IPS-18c (cell line): ENCODE measurements around the gene IL17B.
"Not testable (repeated sequence)": the region's sequence is repeated elsewhere in the genome, so short reads cannot be mapped to it uniquely, and the experiment has no call there.

ENCODE experiments used
- H3K4me3 ChIP-seq: 2 replicates; pipeline ENCODE4 v1.7.0; 2013; ENCODE audit warnings: low read depth, mild to moderate bottlenecking, low read length, moderate library complexity; ENCODE audit not compliant: insufficient read depth
- H3K9me3 ChIP-seq: one replicate; pipeline ENCODE4 v1.6.1; 2013; ENCODE audit warnings: mild to moderate bottlenecking, low read length, moderate library complexity; ENCODE audit not compliant: control insufficient read depth, insufficient read depth

IL17B gene

DNA sequence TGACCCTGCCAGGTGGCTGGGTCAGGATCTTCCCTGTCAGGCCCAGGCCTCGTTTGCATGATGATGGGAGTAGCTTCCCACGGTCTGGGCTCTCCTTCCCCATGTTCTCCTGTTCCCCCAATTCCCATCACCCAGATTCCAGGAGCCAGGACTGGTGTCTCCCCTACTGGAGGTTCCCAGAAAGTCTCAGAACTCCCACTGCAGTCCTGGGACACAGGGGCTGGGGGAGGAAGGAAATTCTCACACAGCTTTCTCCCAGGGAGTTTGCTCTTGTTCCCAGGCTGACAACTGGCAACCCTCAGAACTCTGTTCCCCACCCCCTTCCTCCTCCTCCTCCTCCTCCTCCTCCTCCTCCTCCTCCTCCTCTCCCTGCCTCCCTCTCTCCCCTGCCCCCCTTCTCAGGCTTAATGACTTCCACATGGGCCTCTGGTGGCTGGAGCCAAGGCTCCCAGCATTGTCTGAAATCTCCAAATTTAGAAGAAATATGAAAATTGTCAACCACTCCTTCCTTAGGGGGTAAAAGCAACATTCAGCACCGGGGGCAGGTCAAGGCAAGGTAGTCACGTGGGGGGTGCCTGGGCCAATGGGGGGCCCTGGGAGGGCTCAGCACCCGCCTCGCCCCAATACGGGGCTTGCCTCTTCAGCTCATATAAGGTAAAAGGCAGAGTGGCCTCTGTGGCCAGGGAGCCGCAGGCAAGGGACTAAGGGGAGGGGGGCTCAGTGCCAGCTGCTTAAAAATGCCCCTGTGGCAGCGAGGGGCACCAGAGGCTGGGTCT, 27.3 kb upstream of the IL17B start:
- H3K9me3 ChIP-seq: no peaks in the 10 kb centered on the region

DNA sequence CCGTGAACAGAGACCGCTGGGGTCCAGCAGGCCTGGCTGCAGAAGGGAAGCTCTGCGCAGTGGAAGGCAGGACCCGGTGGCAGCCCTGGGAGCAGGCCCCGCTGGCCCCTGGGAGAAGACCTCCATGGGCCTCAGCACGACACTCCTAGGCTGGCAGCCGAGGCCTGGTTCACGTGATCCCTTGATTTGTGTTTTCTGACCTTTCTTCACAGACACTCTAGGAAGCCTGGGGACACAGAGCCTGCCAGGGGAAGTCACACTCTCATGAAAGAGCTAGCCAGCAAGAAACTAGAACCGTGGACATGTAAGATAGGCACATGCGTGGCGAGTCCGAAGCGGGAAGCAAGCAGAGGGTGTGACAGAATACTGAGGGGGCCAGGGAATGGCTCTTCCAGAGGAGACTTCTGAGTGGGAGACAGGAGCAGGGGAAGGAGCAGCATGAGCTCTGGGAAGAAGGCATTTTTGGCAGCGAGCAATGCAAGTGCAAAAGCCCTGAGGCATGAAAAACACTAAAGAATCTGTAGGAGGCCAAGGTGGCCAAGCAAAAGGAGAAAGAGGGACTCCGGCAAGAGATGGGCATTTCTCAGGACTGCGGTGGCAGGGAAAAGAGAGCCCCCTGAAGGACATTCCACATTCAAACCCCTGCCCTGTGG, 26.6 kb upstream of the IL17B start:
- no peak overlapping the region for H3K4me3 ChIP-seq
- no peaks in the 10 kb centered on the region for H3K9me3 ChIP-seq

More for the DNA sequence above, 27.3 kb upstream of the IL17B start:
- no peak overlapping the region for H3K4me3 ChIP-seq

DNA sequence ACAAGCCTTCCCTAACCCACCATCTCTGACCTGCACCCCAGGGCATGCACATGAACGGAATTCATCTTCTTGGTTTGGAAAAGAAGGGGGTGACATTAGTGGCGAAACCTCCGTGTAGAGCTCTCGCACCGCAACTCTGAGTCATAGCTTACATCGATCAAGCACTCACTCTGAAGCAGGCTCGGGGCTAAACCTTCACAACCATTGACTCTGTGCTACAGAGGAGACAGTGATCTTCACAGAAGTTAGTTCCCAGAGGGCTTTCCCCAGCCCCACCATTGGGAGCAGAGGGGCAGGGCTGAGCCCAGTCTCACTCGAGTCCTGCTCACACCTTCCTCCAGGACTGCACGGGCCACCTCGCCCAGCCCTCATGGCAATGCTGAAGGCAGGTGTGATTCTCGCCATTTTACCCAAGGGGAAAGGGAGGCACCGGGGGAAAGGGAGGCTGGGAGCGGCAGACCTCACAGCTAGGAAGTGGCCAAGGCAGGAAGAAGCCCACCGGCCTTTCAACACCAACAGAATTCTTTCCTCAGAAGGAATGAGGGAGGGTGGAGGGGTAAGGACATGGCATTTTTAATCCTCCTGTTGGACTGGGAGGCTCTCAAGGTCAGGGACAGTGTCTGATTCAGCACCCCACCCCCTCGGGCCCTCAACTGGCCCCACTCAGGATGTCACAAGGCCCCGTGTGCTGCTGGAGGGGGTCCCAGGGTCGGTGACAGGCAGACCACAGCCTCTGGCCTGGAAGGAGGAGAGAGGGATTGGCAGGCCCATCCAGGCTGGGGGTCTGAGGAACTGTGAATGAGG, 25.9 kb upstream of the IL17B start:
- peaks cover 2% of the 10 kb centered on the region for H3K9me3 ChIP-seq
- no peak overlapping the region for H3K4me3 ChIP-seq

DNA sequence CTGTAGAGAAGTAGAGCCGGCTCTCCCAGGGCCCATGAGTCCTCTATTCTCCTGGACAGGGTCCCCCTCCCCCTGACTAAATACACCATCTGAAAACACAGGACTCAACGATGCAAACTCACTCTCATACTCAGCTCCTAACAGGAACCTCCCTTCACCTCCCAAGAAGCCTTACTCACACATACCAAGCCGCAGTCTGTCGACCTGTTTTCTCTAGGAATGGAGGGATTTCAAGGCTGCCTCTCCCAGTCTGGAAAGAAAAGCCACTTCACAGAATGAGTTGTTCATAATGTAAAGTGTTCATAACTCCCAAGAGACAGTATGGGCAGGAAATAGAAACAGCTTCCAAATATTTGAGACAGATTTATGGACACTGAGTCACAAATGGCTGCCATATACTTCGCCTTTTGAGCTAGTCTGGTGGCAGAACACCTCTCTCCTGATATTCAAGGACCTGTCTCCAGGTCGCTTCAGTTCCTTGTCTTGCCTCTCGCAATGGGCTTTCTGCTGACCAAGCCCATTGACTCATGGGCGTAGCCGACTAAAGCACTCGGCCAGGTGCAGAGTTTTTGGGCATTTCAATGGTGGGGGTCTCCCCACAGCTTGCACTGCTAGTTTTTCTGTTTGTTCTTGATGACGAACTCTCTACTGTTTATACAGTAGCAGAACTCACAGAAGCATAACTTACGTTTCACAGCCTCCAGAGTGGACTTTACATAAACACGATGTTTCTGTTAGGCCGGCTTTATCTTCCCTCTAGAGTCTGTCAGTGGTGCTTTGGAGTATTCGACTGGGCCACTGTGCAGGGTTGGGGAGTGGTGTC, 25.0 kb upstream of the IL17B start:
- Histone ChIP-seq H3K4me3 (no peak overlapping the region), H3K9me3 (peaks cover 2% of the 10 kb centered on the region)

DNA sequence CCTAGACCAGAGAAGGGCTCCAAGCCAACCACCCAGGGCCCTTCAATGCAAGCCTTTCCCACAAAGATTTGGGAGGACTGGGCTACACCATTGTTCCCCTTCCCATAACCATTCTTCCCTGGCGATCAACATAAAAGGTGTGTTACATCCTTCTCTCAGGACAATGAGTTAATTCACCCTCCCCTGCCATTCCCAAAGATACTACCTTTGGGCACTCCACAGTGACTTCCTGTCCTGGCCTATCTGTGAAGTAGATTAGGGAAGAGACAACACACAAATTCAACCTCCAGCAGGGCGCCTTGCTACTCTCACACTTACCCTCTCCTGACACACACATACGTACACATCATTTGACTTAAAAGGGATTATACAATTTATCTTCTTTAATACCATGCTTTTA, 23.2 kb upstream of the IL17B start:
- Histone ChIP-seq H3K4me3 (no peak overlapping the region), H3K9me3 (peaks cover 2% of the 10 kb centered on the region)

DNA sequence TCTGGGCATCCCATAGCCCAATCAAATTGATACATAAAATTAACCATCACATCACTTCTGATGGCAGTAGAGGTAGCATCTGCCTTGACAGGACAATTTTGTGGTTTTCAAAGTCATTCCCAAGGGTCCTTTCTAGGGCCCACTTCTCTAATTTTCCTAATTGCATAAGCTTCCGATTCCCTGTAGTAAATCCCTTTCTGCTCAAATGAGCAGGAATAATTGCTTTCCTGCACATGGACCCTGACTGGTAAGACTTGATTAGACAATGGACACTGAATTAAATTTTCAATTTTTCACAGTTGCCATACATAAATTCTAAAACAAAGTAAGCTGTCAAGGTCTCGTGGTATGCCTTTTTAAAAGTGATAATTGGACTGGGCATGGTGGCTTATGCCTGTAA, 22.0 kb upstream of the IL17B start:
- no peak overlapping the region for H3K4me3 ChIP-seq
- peaks cover 2% of the 10 kb centered on the region for H3K9me3 ChIP-seq

DNA sequence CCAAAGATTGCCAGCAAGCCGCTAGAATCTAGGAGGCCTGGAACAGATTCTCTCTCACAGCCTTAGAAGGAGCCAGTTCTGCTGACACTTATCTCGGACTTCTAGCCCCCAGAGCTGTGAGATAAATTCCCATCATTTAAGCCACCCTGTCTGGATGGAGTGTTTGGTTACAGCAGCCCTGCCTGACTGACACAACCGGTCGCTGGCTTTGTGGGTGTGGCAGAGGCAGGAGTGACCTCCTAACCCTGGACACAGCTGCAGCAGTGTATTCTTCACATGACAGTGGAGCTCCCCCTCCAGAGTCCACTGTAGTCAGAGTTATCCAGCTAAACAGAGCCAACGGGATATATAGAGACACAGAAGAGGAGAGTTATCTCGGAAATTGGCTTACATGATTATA, 21.2 kb upstream of the IL17B start:
- H3K4me3 ChIP-seq: no peak overlapping the region
- peaks cover 2% of the 10 kb centered on the region for H3K9me3 ChIP-seq

DNA sequence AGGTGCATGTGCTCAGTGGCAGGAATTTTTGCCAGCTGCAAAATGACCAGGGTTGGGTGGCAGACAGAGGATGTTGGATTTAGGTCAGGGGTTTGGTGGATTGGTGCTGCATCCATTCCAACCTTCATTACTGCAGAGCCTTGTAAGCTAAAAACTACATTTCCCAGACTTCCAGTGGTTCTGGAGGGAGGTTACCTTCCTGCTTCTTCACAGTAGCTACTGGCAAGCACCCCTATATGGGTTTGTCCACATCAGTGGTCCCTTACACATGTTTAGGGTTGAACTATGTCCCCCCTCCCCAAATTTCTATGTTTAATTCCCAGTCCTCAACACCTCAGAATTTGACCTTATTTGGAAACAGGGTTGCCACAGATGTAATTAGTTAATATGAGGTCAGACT, 20.7 kb upstream of the IL17B start:
- Histone ChIP-seq H3K4me3 (no peak overlapping the region), H3K9me3 (peaks cover 2% of the 10 kb centered on the region)

DNA sequence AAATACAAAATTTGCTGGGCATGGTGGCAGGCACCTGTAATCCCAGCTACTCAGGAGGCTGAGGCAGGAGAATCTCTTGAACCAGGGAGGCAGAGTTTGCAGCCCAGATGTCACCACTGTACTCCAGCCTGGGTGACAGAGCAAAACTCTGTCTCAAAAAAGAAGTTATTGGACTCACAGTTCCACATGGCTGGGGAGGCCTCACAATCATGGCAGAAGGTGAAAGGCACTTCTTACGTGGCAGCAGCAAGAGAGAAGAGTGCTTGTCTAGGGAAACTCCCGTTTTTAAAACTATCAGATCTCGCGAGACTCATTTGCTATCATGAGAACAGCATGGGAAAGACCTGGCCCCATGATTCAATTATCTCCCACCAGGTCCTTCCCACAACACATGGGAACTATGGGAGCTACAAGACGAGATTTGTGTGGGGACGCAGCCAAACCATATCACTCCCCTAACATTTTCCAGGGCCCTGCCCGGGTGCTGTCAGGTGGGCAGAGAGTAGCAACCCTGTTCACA, 19.7 kb upstream of the IL17B start:
- H3K9me3 ChIP-seq, H3K4me3 ChIP-seq: not testable (repeated sequence)

DNA sequence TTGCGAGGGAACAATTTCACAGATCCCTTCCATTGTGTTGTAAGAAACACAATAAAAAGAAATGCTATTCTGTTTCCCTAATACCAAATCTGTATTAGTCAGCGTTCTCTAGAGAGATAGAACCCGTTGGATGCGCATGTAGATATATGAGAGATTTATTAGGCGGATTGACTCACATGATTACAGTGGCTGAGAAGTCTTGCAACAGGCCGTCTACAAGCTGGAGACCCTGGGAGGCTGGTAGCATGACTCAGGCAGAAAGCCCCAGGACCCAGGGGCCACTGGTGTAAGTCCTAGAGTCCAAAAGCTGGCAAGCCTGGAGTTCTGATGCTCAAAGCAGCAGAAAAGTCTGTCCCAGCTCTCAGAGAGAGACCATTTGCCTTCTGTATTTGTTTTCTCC, 18.4 kb upstream of the IL17B start:
- Histone ChIP-seq H3K9me3 (peaks cover 2% of the 10 kb centered on the region), H3K4me3 (no peak overlapping the region)

DNA sequence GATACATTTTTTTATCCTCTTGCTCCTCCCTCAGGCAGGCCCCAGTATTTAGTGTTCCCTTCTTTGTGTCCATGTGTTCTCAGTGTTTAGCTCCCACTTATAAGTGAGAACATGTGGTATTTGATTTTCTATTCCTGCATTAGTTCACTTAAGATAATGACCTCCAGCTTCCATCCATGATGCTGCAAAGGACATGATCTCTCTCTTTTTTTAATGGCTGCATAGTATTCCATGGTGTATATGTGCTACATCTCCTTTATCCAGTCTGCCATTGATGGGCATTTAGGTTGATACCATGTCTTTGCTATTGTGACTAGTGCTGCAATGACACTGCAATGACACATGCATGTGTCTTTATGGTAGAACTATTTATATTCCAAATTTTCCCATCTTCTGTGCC, 15.9 kb upstream of the IL17B start:
- H3K9me3 ChIP-seq, H3K4me3 ChIP-seq: not testable (repeated sequence)

DNA sequence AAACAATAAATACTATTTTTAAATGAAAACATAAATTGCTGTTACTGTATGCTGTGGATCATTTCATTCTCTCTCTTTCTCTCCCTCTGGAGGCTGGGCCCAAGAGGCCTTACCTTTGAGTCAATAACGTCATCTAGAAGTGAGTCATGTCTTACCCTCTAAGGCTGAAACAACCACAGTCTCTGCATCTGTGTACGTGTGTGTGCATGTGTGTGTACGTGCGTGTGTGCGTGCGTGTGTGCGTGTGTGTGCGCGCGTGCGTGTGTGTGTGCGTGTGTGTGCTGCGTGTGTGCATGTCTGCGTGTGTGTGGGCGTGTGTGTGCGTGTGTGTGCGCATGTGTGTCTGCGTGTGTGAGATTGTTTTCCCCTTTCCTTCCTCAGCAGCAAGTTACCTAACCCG, 13.6 kb upstream of the IL17B start:
- Histone ChIP-seq H3K4me3 (no peak overlapping the region), H3K9me3 (peaks cover 2% of the 10 kb centered on the region)

DNA sequence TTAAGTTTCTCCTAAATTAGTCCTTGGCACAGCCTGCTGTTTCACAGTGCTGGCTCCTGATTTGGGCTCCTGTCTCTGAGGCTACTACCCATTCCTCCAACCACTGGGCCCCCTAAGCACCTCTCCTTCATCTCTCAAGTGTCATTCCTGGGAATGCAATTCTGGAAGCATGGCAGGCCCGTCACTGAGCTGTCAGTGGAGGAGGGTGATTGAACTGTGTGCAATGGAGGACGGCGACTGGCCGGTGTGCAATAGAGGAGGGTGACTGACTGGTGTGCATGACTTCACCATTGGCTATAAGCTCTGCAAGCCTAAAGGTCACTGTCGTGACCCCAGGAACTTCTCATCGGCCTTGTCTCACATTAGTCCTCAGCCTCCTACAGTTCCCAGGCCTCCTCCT, 12.4 kb upstream of the IL17B start:
- no peak overlapping the region for H3K4me3 ChIP-seq
- peaks cover 2% of the 10 kb centered on the region for H3K9me3 ChIP-seq

DNA sequence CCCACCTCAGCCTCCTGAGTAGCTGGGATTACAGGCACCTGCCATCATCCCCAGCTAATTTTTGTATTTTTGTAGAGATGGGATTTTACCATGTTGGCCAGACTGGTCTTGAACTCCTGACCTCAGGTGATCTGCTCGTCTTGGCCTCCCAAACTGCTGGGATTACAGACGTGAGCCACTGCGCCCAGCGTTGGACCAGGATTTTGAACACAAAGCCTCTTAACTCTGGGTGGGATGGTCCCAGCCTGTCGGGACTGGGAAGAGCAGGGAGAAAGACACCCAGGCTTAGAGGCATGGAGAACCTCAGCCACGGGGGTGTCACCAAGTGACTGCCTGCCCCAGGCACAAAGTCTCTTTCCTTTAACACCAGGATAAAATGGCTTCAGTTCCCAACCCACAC, 12.0 kb upstream of the IL17B start:
- H3K4me3 ChIP-seq, H3K9me3 ChIP-seq: not testable (repeated sequence)

DNA sequence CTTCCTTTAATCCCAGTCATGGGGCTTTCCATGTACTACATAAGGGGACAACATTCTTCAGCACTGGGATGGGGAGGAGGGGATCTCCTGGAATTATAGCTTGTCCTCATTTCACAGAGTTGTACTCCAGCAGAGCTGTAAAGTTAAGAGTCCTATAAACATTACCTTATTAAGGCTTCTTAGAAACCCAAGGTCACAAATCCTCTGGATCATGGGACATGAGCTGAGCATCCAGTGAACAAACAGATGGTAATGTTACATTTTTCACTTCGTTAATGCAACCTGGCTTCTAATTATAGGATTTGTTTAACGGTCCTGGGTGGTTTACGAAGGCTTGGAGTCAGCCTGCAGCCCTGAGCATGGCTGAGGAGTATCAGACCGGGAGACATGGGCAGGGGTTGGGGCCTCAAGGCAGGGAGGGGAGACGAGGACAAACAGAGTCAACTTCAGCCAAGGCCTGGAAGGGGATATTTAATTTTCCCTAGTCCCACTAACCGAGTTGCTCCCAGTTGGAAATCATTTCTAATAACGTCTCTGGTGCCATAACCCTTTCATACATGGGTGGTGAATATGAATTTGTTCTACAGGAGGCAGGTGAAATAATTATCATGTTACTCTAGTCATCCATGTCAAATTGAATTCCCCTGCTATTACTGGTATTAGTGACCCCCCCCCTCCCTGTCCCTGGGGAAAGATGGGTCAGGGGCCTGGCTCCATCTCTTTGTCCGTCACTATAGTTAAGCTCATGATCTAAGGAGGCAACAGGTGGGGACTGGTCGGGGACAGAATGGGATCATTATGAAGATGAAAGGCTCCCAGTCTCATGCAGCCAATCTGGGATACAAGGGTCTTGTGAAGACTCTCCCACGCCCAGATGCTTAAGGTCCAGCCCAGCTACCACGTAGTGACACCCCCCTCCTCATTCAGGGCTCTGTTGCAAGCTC, 10.7 kb upstream of the IL17B start:
- no peak overlapping the region for H3K4me3 ChIP-seq
- peaks cover 2% of the 10 kb centered on the region for H3K9me3 ChIP-seq

DNA sequence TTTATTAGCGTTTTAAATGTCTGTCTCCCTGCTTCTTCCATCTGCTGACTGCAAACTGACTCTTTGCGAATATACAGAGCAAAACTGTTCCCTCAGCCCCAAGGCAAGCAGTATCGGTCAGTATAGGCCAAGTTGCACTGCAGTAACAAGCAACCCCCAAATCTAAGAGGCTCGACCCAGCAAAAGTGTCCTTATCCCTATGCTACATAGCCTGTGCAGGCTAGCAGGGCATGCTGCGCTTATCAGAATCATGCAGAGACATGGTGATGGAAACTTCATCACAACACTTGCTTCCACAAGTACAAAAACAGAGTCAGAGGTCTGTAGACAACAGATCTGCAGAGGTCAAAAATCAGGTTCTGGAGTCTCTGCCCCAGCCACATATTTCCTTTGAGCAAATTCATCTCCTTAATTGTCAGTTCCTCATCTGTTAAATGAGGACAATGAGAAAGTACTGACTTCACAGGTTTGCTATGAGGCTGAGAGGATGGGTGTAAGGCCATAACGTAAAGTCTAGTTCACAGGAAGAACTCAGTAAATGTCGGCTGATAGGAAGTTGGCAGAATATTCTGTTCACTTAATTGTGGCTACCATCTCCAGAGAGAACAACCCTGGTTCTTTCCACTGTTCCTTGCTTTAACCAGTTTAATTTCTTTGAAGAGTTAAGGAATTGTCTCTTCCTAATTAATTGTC, 9.6 kb upstream of the IL17B start:
- Histone ChIP-seq H3K9me3 (peaks cover 2% of the 10 kb centered on the region), H3K4me3 (no peak overlapping the region)
